HG03108 (cell line): ENCODE measurements around the gene PMPCA.

Experiments used
- ATAC-seq: cut with Tn5 transposase; IDR thresholded peaks from one replicate; pipeline ENCODE4 v1.9.1; 2021; ENCODE audit warnings: moderate library complexity; ENCODE audit not compliant: unreplicated experiment

The PMPCA gene

GRCh38 chr9:136453326-136453725 lies 42.9 kb downstream of the PMPCA start:
- no peak for ATAC-seq

DNA sequence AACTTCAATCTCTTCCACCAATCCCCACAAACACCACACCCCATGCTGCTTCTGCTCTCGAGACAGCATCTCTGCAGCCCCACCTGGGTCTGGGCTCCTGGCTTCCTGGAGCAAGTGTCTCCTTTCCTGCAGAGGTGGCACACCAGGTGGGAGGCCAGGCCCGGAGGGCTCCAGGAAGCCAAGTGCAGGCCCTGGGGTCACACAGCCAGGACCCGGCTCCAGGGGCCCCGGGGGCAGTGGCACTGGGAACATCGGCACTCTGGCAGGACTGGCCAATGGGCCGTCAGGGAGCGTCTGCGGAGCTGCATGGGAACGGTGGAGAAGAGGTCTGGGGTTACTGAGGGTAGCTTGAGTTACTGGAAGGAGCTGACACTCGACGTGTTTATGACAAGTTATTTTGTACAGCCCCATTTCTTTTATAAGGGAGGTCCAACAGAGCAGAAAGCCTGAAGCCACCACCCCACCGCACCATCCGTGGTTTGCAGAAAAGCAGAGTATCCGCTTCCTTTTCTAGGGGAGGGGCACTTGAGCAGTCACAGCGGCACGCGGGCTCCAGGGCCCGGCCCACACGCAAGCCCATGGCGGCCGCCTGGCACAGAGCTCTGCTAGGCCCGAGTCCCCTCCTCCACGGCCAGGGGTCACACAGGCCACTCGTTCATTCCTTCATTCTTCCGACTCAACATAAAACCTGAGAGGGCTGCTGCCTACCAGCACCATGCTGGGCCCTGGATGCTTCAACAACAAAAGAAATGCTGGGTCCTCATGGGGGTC lies 43.8 kb downstream of the PMPCA start:
- no peak for ATAC-seq

DNA sequence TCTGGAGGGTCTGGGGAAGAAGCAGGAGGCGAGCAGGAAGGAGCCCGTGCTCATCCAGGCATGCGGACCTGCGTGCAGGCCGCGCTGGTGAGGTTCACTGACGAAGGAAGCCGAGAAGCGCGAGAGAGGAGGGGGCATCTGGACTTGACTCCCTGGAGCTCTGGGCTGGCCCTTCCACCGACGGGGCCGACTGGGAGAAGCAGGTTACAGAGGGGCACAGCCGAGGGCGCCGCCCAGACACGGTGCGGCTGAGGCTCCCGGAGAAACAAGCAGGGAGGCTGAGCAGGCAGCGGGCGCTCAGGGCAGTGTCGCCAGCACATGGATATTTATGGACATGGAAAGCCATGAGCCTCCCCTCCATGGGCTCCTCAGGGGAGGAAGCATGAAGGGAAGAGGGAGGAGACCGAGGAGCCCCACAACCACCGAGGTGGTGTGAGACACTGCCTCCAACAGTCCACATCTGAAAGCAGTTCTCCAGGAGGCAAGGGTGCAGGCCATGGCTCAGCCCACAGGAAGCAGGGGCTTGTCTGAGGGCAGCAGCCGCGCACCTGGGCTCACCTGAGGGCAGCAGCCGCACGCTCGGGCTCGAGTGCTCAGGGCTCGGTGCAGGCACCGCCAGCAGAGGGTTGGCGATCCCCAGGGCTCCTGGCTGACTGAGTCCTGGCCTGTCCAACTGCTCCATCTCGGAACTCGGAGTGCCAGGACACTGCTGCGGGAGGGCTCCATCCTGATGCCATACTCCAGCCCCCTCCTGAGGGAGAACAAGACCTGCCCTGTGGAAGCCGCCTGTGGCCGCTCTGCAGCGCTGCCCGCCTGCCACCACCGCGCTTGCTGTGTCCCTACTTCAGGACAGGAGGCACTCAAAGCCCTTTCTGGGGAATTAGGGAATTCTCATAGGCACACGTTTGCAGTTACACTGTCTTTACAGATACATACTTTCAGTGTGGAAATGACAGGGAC lies 44.9 kb downstream of the PMPCA start:
- ATAC-seq: no peak

GRCh38 chr9:136456258-136456657 lies 45.8 kb downstream of the PMPCA start:
- ATAC-seq: no peak

DNA sequence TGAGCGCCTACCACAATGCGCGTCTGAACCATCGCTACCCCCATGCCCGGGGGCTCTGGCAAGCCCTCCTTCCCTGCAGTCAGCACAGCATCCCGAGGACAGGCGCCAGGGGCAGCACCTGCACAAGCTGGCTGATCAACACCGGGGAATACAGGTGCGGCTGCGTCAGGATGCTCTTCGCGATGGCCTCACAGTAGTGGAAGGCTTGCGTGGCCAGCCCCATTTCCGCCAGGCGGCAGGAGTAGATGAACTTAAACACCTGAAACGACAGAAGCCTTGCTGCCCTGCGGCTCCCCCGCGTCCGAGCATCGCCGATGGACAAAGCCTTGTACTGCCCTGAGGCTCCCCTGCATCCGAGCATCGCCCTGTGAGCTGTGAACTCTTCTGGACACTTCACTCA lies 46.9 kb downstream of the PMPCA start:
- ATAC-seq: no peak

- ATAC-seq: no peak
Observed at GRCh38 chr9:136459425-136459824, 49.0 kb downstream of the PMPCA start.

DNA sequence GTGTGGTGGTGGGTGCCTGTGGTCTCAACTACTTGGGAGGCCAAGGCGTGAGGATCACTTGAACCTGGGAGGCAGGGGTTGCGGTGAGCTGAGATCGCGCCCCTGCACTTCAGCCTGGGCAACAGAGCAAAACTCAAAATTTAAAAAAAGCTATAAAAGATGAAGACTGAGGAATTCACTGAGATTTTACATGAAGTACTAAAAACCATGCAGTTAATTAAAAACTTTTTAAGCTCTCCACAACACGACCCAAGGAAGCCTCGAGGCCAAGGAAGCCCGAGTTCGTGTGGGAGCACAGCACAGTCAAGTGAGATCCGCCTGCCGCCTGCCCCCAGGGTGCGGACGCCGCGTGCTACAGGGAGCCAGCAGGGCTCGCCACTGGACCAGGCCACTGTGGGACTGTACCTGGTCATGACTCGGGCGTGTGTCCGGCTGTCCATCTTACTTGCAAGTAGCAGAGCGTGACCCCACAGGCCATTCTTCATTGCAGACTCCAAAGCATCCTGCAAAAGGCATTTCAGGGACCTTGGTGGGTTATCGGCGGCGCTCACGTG lies 50.4 kb downstream of the PMPCA start:
- no peak for ATAC-seq

DNA sequence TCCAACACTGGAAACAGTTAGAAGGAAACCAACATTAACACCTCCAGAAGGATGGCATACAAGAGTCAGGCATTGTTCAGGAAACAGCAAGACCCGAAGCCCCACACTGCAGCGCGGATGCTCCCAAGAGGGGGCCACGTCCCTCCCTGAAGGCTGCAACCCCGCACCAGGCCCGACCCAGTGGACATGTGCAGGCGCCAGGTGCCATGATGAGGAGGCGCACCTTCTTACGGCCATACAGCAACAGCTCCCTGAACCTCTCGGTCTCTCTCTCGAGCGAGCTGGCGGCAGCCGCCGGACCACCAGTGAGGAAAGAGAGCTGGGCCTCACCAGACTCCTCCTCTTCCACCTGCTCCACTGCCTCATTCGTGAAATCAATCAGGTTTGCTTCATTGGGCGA lies 52.2 kb downstream of the PMPCA start:
- ATAC-seq: no peak

GRCh38 chr9:136463578-136463977 lies 53.1 kb downstream of the PMPCA start:
- no peak for ATAC-seq

GRCh38 chr9:136464241-136464640 lies 53.8 kb downstream of the PMPCA start:
- no peak for ATAC-seq

GRCh38 chr9:136465500-136466154 lies 55.2 kb downstream of the PMPCA start:
- ATAC-seq: no peak

DNA sequence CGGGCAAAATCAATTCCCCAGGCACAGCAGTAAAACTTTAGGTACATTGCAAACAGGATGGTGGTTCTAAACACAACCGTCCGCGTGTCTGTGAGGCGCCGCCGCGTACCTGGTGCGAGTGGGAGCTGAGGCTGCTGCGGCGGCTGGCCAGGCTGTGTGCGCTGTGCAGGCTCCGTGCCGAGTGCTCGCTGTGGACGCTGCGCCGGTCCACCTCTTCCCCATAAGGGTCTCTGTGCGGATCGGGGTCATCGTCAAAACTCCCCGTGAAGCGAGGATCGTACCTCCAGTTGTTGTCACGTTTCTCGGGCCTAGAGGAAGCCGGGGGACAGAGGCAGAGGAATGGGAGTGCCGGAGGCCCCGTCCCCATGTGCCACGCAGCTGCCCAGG lies 55.7 kb downstream of the PMPCA start:
- no peak for ATAC-seq

DNA sequence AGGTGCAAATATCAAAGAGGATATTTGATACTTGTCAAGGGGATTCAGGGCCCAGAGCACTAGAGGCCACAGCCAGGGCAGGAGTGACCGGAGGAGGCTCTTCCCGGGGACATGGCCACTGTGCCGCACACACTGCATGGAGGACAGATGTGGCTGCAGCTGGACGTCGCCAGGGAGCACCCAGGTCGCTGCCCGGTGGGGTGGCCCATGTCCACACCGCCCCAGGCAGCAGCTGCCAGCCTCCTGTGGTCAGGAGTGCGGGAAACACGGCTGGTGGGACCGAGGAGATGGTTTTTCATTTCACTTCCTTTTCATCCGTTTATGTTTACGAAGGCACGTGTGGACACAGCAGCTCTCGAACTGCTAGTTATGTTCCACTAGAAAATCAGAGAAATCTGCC lies 57.3 kb downstream of the PMPCA start:
- no peak for ATAC-seq

- ATAC-seq: no peak
Observed at GRCh38 chr9:136470356-136470755, 59.9 kb downstream of the PMPCA start.

DNA sequence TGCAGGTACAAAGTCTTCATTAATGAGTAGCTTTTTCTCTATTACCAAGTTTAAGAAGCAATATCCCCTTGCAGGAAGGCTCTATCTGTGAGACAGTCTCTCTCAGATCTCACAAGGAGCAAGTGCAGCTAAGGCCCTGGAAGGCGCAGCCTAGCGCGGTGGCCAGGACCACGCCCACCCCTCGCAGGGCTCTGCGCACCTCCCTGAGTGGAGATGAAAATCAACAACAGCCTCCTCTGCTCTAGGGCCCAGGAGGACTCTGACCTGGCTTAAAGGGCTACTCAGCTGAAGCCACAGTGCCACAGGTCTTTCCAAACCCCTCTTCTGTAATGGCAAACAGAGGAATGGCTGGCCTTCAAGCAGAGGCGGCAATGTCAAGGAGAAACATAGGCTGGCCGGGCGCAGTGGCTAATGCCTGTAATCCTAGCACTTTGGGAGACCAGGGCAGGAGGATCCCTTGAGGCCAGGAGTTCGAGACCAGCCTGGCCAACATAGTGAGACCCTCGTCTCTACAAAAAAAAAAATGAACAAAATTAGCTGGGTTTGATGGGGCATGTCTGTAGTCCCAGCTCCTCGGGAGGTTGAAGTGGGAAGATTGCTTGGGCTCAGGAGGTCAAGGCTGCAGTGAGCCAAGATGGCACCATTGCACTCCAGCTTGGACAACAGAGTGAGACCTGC lies 60.5 kb downstream of the PMPCA start:
- ATAC-seq: no peak

- no peak for ATAC-seq
Observed at GRCh38 chr9:136471802-136472487, 61.5 kb downstream of the PMPCA start.

DNA sequence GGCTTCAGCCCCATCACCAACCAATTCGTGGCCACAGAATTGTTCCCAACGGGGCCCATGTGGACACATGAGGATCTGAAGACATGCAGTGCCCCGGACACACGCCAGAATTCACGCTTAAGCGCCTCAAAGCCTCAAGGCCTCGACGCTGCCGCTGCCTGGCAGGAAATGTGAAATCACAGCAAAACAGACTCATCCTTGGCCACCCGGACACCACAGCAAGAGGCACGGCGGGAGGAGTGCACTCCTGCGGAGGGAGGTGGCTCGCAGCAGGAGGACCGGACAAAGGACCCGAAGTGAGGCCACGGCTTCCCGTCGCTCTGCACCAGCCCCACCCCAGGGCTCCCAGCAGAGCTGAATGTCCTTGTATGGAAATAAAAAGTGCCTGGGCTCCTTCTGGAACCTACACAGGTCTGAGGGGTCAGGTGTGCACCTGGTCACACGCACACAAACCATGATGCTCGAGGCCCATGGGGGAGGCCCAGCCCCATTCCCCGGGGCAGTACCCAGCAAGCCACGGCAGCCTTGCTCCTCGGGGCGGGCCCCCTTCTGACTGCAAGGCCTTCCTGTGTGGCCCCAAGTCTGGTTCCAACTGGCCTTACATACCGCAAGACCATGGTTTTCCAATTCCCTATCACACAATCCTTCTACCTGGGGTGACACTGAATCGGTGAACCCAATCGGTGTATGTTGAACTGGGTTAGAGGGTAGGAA lies 62.3 kb downstream of the PMPCA start:
- ATAC-seq: no peak

DNA sequence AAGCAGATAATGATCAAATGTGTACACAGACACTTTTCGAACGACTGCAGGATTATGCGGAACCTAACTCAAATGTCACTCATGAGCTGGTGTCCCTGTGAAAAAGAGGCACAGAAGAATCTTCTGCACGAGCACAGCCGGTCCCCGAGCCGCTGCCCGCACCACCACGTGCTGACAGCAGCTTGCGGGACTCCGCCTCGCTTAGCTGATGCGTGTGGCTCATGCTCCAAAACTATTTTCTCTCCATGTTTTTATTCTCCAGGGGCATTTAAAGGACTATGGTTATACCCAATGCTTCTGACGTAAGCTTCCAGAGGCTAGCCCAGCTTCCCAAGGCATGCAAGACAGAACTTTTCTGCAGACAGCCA lies 62.9 kb downstream of the PMPCA start:
- ATAC-seq: no peak
